Measurements from ENCODE around the gene TUSC2. TPM values are rescaled to one million over a fixed set of nuclear protein-coding genes. Genes with fewer than 3 reads are reported as not detected.

Gene TUSC2
- total and polyA plus RNA-seq, 9 of the 15 experiments (the other 6 are each of a cell fraction or from before 2014, with no cell fraction given) = 2.8 to 67.5 (median 25.8) TPM

DNA sequence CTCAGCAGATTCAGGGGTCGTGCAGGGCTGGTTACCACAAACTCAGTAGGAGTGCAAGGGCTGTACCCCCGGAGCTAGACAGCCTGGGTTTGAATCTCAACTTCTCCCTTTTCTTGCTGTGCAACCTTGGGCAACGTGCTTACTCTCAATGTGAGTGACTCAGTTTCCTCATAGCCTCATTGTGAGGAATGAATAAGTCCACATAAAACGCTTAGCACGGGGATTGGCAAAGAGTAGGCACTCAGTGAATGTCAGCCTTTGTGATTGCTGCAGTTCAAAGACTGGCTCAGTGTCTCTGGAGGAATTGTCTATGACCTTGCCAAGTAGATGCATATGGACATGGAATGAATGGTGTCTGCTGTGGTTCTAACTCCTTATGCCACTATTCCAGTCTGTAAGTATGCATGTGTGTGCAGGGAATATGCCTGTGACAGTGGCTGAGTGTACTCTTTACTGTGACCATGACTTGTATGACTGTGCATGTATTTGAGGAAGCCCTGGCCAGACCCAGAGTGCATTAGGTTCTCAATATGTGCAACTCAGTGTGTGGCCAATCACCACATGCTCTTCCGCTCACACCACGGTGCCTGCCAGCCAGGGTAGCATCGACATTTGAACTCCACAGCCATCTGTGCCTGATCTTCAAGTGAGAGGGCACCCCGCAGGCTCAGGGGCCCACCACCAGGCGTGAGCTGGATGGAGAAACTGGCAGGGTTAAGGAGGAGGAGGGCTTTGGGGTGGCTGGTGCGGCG is 27.9 kb downstream of the TUSC2 start (continued):
- TF ChIP-seq, protein P1, sequence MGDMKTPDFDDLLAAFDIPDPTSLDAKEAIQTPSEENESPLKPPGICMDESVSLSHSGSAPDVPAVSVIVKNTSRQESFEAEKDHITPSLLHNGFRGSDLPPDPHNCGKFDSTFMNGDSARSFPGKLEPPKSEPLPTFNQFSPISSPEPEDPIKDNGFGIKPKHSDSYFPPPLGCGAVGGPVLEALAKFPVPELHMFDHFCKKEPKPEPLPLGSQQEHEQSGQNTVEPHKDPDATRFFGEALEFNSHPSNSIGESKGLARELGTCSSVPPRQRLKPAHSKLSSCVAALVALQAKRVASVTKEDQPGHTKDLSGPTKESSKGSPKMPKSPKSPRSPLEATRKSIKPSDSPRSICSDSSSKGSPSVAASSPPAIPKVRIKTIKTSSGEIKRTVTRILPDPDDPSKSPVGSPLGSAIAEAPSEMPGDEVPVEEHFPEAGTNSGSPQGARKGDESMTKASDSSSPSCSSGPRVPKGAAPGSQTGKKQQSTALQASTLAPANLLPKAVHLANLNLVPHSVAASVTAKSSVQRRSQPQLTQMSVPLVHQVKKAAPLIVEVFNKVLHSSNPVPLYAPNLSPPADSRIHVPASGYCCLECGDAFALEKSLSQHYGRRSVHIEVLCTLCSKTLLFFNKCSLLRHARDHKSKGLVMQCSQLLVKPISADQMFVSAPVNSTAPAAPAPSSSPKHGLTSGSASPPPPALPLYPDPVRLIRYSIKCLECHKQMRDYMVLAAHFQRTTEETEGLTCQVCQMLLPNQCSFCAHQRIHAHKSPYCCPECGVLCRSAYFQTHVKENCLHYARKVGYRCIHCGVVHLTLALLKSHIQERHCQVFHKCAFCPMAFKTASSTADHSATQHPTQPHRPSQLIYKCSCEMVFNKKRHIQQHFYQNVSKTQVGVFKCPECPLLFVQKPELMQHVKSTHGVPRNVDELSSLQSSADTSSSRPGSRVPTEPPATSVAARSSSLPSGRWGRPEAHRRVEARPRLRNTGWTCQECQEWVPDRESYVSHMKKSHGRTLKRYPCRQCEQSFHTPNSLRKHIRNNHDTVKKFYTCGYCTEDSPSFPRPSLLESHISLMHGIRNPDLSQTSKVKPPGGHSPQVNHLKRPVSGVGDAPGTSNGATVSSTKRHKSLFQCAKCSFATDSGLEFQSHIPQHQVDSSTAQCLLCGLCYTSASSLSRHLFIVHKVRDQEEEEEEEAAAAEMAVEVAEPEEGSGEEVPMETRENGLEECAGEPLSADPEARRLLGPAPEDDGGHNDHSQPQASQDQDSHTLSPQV (IDR thresholded peaks at IDR 0.05) = peak; percentile 94
- TF ChIP-seq ZNF224 (CRISPR knock-in tag; IDR thresholded peaks at IDR 0.05) (0 out of 2 replicates have a peak, but pooled peaks have one; percentile 57), KDM1A (IDR thresholded peaks at IDR 0.05) (peak in 1 of 2 experiments; percentile 51; a peak in 1 of 4 replicates), SRSF7 (optimal IDR thresholded peaks at IDR 0.05; ENCODE audit: low read depth, low read length) (no peak), CBFA2T3 (IDR thresholded peaks at IDR 0.05) (no peak)

DNA sequence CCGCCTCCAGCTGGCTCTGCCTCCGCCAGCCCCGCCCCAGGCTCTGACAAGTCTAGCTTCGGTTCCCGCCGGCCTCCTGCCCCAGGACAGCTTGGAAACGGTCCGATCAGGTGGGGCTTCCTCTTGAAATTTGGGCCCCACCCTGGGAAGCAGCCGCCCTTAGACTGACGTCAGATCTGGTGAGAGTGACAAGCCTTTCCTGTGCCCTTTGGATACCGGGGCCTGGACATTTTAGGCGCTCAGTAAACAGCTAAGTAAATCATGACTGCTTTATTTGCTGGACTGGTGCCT is 28.4 kb downstream of the TUSC2 start:
- H3K9me1 ChIP-seq (ENCODE audit: control insufficient read depth, insufficient read depth, low read length) = no peaks in the 10 kb centered on the region
- FAIRE-seq (no peak), ATAC-seq (peak; percentile 86), DNase-seq (ENCODE audit: extremely low read depth in 1 of 4, low spot score in 3 of 4) (no peak)
- 0% methylated on average over 6 of the region's 12 CpGs for WGBS (ENCODE audit: insufficient coverage, low coverage, missing lambda C conversion rate)
- peak overlapping the region; percentile 74 for H2AFZ ChIP-seq (ENCODE audit: low read depth, low read length)
- H3K27ac ChIP-seq (ENCODE audit: extremely low read depth, low read depth, low read length) = peak overlapping the region; percentile 99
- peaks cover 19% of the 10 kb centered on the region; the same call in 2 of the 3 replicates for H3K36me3 ChIP-seq (ENCODE audit: control insufficient read depth, insufficient read depth, low read length)
- BruUV-seq (replicated peaks) = no TSS peak
- H3K4me2 ChIP-seq (ENCODE audit: insufficient read depth, low read length) = peak overlapping the region; percentile 94
- in situ Hi-C loops (cut with MboI) (no loop called here), intact Hi-C loops (cut with micrococcal nuclease) (loop anchor here (2.0 kb wide), 1 partner anchor 29 kb away; the partner anchor contains the start of gene TUSC2)
- H3K9me3 ChIP-seq (replicated peaks; ENCODE audit: control insufficient read depth, insufficient read depth, low read depth, low read length) = no peaks in the 10 kb centered on the region
- no peaks in the 10 kb centered on the region for H3K27me3 ChIP-seq (ENCODE audit: control insufficient read depth in 2 of 2, insufficient read depth in 2 of 2, low read length in 2 of 2)
- no peaks in the 10 kb centered on the region for H4K20me1 ChIP-seq (replicated peaks; ENCODE audit: control insufficient read depth, insufficient read depth, low read length)
- peaks cover 24 to 71% of the 10 kb centered on the region in 2 experiments; a peak in 4 of 5 replicates for H3K4me1 ChIP-seq (replicated peaks in 1 of 2; ENCODE audit: control insufficient read depth in 2 of 2, insufficient read depth in 2 of 2, low read length in 2 of 2)
- H3K4me3 ChIP-seq = peak overlapping the region; percentile 83
- peaks cover 49% of the 10 kb centered on the region for H3K79me2 ChIP-seq (ENCODE audit: control insufficient read depth, insufficient read depth, low read length)
- POLR2A ChIA-PET = interaction anchor here (0.5 to 1.5 kb wide), 9 partner anchors 12 to 53 kb away, joined by 3 to 8 read pairs (median 3); partner anchors contain the start of gene TUSC2
- peak overlapping the region; percentile 87 to 94; a peak in 3 of 4 replicates for H3K9ac ChIP-seq (ENCODE audit: insufficient read depth in 1 of 2, low read depth in 2 of 2, low read length in 2 of 2)
- CTCF ChIA-PET (ENCODE audit: low intra/inter-chr PET ratio) = no interaction called here
- TF ChIP-seq NCOR1 (IDR thresholded peaks at IDR 0.05) (no peak), ZNF133 (CRISPR knock-in tag; IDR thresholded peaks at IDR 0.05) (no peak), NFXL1 (CRISPR knock-in tag; IDR thresholded peaks at IDR 0.05) (no peak), EP300 (IDR thresholded peaks at IDR 0.05; ENCODE audit: low read length) (peak; percentile 18; the same call in 1 of the 2 replicates), ATF7 (IDR thresholded peaks at IDR 0.05) (peak; percentile 93), SNRNP70 (optimal IDR thresholded peaks at IDR 0.05; ENCODE audit: low read depth, low read length) (no peak), NFIC (IDR thresholded peaks at IDR 0.05) (peak; percentile 29; the same call in 1 of the 2 replicates), CBX2 (IDR thresholded peaks at IDR 0.05; ENCODE audit: insufficient read depth, low read length, poor library complexity, severe bottlenecking) (no peak), RAD51 (IDR thresholded peaks at IDR 0.05; ENCODE audit: borderline replicate concordance, low read depth) (peak; percentile 31; the same call in 1 of the 2 replicates), STAT5A (IDR thresholded peaks at IDR 0.05; ENCODE audit: borderline replicate concordance, low read length) (no peak), RCOR1 (IDR thresholded peaks at IDR 0.05; ENCODE audit: borderline replicate concordance in 1 of 2, low read depth in 2 of 2, low read length in 2 of 2) (peak in 1 of 2 experiments; percentile 50; a peak in 1 of 4 replicates)
- TF ChIP-seq, protein P2, sequence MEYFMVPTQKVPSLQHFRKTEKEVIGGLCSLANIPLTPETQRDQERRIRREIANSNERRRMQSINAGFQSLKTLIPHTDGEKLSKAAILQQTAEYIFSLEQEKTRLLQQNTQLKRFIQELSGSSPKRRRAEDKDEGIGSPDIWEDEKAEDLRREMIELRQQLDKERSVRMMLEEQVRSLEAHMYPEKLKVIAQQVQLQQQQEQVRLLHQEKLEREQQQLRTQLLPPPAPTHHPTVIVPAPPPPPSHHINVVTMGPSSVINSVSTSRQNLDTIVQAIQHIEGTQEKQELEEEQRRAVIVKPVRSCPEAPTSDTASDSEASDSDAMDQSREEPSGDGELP (CRISPR knock-in tag; IDR thresholded peaks at IDR 0.05; ENCODE audit: borderline replicate concordance) = peak; percentile 93; the same call in 1 of the 2 replicates
